Hepatocyte (in vitro differentiated cells): ENCODE data around the gene CXADR. TPM values are rescaled to one million over a fixed set of nuclear protein-coding genes. Genes with fewer than 3 reads are reported as not detected.

Experiments
- DNase-seq: peaks from one replicate; pipeline ENCODE4 v3.0.0-alpha.2; 2016; ENCODE audit warnings: low spot score
- H2AFZ ChIP-seq: fragments of 200-600 bp; sonication (generic); 2 replicates; pipeline ENCODE4 v1.6.0; 2016; ENCODE audit warnings: antibody characterized with exemption, mild to moderate bottlenecking
- H3K27ac ChIP-seq: fragments of 200-600 bp; sonication (generic); 2 replicates; pipeline ENCODE4 v1.5.1; 2016; ENCODE audit warnings: mild to moderate bottlenecking
- H3K27me3 ChIP-seq: fragments of 200-600 bp; sonication (generic); 2 replicates; pipeline ENCODE4 v1.6.1; 2016
- H3K36me3 ChIP-seq: fragments of 200-600 bp; sonication (generic); replicated peaks from 2 replicates; pipeline ENCODE4 v1.5.1; 2016; ENCODE audit warnings: low read depth; ENCODE audit not compliant: insufficient read depth
- H3K4me1 ChIP-seq: fragments of 200-600 bp; sonication (generic); 2 replicates; pipeline ENCODE4 v1.5.1; 2016; ENCODE audit warnings: mild to moderate bottlenecking, moderate library complexity; ENCODE audit not compliant: insufficient read depth
- H3K4me2 ChIP-seq: fragments of 200-600 bp; sonication (generic); 2 replicates; pipeline ENCODE4 v1.6.0; 2016
- H3K4me3 ChIP-seq: fragments of 200-600 bp; sonication (generic); 2 replicates; pipeline ENCODE4 v1.5.1; 2016; ENCODE audit warnings: mild to moderate bottlenecking
- H3K79me2 ChIP-seq: fragments of 200-600 bp; sonication (generic); 2 replicates; pipeline ENCODE4 v1.6.0; 2017; ENCODE audit warnings: mild to moderate bottlenecking
- H3K9me2 ChIP-seq: fragments of 200-600 bp; sonication (generic); replicated peaks from 2 replicates; pipeline ENCODE4 v1.6.0; 2017; ENCODE audit warnings: mild to moderate bottlenecking; ENCODE audit not compliant: insufficient read depth
- H3K9me3 ChIP-seq: fragments of 200-600 bp; sonication (generic); 2 replicates; pipeline ENCODE4 v1.5.1; 2016; ENCODE audit warnings: low read depth, mild to moderate bottlenecking
- H4K20me1 ChIP-seq: fragments of 200-600 bp; sonication (generic); 2 replicates; pipeline ENCODE4 v1.6.0; 2016; ENCODE audit warnings: mild to moderate bottlenecking; ENCODE audit not compliant: insufficient read depth, poor library complexity, severe bottlenecking
- CTCF ChIP-seq: fragments of 200-600 bp; sonication (generic); IDR thresholded peaks from 2 replicates; pipeline ENCODE4 v1.5.1; 2016; ENCODE audit warnings: antibody characterized with exemption, mild to moderate bottlenecking; ENCODE audit not compliant: poor library complexity
- EZH2 ChIP-seq: fragments of 200-600 bp; sonication (generic); IDR thresholded peaks from 2 replicates; pipeline ENCODE4 v1.6.1; 2016; ENCODE audit warnings: antibody characterized with exemption, mild to moderate bottlenecking, borderline replicate concordance
- EZH2phosphoT487 ChIP-seq: fragments of 200-600 bp; sonication (generic); IDR thresholded peaks from one replicate; pipeline ENCODE4 v1.6.1; 2018; ENCODE audit warnings: antibody characterized with exemption, mild to moderate bottlenecking, low read depth, moderate library complexity; ENCODE audit not compliant: unreplicated experiment, severe bottlenecking
- WGBS: methylation state at CpG from one replicate; pipeline ENCODE4 v1.1.6; 2016; ENCODE audit warnings: low lambda C conversion rate; ENCODE audit errors: missing lambda C conversion rate; 5-methylcytosine and 5-hydroxymethylcytosine counted together
- polyA plus RNA-seq: library from polyadenylated mRNA; unstranded; fragments of >200 nt; fragmentation: Nextera tagmentation; extraction: Ambion mirVana; gene quantifications from 2 replicates; pipeline ENCODE4 v1.2.1, GENCODE V29; 2016
- total RNA-seq: library from RNA; depleted of rRNA; stranded (reverse); fragments of >200 nt; gene quantifications from 2 replicates; pipeline ENCODE4 v1.2.3, GENCODE V29; 2014

Gene CXADR
- total and polyA plus RNA-seq, 2 experiments from 2014 or later, result 75.0 to 93.4 TPM

- Histone ChIP-seq H3K4me2 (peak overlapping the region; percentile 79), H3K27ac (peak overlapping the region; percentile 95), H3K4me3 (peak overlapping the region; percentile 97), H3K79me2 (peaks cover 33% of the 10 kb centered on the region), H2AFZ (peak overlapping the region; percentile 96), H4K20me1 (peaks cover 8% of the 10 kb centered on the region), H3K36me3 (no peaks in the 10 kb centered on the region), H3K9me2 (no peaks in the 10 kb centered on the region), H3K4me1 (peaks cover 15% of the 10 kb centered on the region), H3K27me3 (no peaks in the 10 kb centered on the region), H3K9me3 (no peaks in the 10 kb centered on the region)
- peak; percentile 42 for DNase-seq
- WGBS, result 38% methylated on average over 16 of the region's 16 CpGs
- no peak for TF ChIP-seq CTCF
- no peak for TF ChIP-seq EZH2phosphoT487
- no peak for TF ChIP-seq EZH2
Measured at GRCh38 chr21:17613242-17613676, 100.4 kb downstream of the CXADR start.

GRCh38 chr21:17616831-17617230 is 104.0 kb downstream of the CXADR start:
- Histone ChIP-seq H3K27me3 (no peaks in the 10 kb centered on the region), H3K27ac (no peak overlapping the region), H3K36me3 (no peaks in the 10 kb centered on the region), H3K4me3 (no peak overlapping the region), H2AFZ (no peak overlapping the region), H3K9me3 (no peaks in the 10 kb centered on the region), H3K4me1 (no peaks in the 10 kb centered on the region), H4K20me1 (no peaks in the 10 kb centered on the region), H3K9me2 (no peaks in the 10 kb centered on the region), H3K4me2 (no peak overlapping the region), H3K79me2 (peaks cover 5% of the 10 kb centered on the region)
- 78% methylated on average over 1 of the region's 1 CpG for WGBS
- no peak for DNase-seq
- TF ChIP-seq EZH2, result no peak
- no peak for TF ChIP-seq EZH2phosphoT487
- TF ChIP-seq CTCF, result no peak

DNA sequence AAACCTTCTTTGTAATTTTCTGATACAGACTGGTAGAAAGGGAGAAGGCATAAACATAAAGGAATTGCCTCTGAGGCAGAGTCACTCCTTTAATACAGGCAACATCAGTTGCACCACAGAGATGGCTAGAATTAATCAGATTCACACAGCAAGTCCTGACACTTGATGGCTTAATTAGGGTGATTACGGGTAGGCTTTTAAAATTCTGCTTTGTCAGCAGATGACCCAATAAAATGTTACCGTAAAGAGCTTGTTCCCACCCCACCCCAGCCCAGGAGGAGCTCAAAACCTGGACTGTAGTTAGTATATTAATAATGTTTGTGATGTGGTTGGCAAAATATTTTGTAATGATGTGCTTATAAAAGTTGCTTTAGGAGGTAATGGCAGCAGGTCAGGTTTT is 109.2 kb downstream of the CXADR start:
- Histone ChIP-seq H2AFZ (no peak overlapping the region), H4K20me1 (no peaks in the 10 kb centered on the region), H3K79me2 (no peaks in the 10 kb centered on the region), H3K9me2 (no peaks in the 10 kb centered on the region), H3K27me3 (no peaks in the 10 kb centered on the region), H3K36me3 (no peaks in the 10 kb centered on the region), H3K27ac (no peak overlapping the region), H3K4me2 (no peak overlapping the region), H3K4me1 (no peaks in the 10 kb centered on the region), H3K9me3 (no peaks in the 10 kb centered on the region), H3K4me3 (no peak overlapping the region)
- WGBS, result 48% methylated on average over 2 of the region's 2 CpGs
- no peak for DNase-seq
- no peak for TF ChIP-seq EZH2
- TF ChIP-seq EZH2phosphoT487, result no peak
- TF ChIP-seq CTCF, result no peak

GRCh38 chr21:17631195-17631594 is 118.4 kb downstream of the CXADR start:
- Histone ChIP-seq H3K9me3 (no peaks in the 10 kb centered on the region), H3K4me3 (no peak overlapping the region), H3K4me1 (no peaks in the 10 kb centered on the region), H3K27ac (no peak overlapping the region), H3K79me2 (no peaks in the 10 kb centered on the region), H4K20me1 (no peaks in the 10 kb centered on the region), H3K9me2 (no peaks in the 10 kb centered on the region), H3K27me3 (no peaks in the 10 kb centered on the region), H3K4me2 (no peak overlapping the region), H2AFZ (no peak overlapping the region), H3K36me3 (no peaks in the 10 kb centered on the region)
- TF ChIP-seq CTCF, result no peak
- TF ChIP-seq EZH2phosphoT487, result no peak
- no peak for TF ChIP-seq EZH2
- WGBS, result 75% methylated on average over 4 of the region's 4 CpGs
- DNase-seq, result no peak
